Neural progenitor cell (in vitro differentiated cells): ENCODE measurements around the gene RPS6KA5. TPM values are rescaled to one million over a fixed set of nuclear protein-coding genes. Genes with fewer than 3 reads are reported as not detected.

Source experiments
- DNase-seq: peaks from one replicate; pipeline ENCODE4 v3.0.0-alpha.2; 2016; ENCODE audit warnings: low spot score
- H2AFZ ChIP-seq: fragments of 200-600 bp; sonication (generic); replicated peaks from 2 replicates; pipeline ENCODE4 v1.6.1; 2016; ENCODE audit warnings: antibody characterized with exemption
- H3F3A ChIP-seq: fragments of 200-600 bp; sonication (generic); 2 replicates; pipeline ENCODE4 v1.6.1; 2016; ENCODE audit warnings: antibody characterized with exemption, low read depth
- H3K27ac ChIP-seq: fragments of 200-600 bp; sonication (generic); 2 replicates; pipeline ENCODE4 v1.5.1; 2016; ENCODE audit warnings: mild to moderate bottlenecking
- H3K27me3 ChIP-seq: fragments of 200-600 bp; sonication (generic); 2 replicates; pipeline ENCODE4 v1.6.1; 2016; ENCODE audit warnings: mild to moderate bottlenecking, moderate library complexity
- H3K36me3 ChIP-seq: fragments of 200-600 bp; sonication (generic); 2 replicates; pipeline ENCODE4 v1.5.1; 2016
- H3K4me1 ChIP-seq: fragments of 200-600 bp; sonication (generic); 2 replicates; pipeline ENCODE4 v1.6.1; 2016; ENCODE audit warnings: mixed run types
- H3K4me2 ChIP-seq: fragments of 200-600 bp; sonication (generic); 2 replicates; pipeline ENCODE4 v1.6.1; 2016
- H3K4me3 ChIP-seq: fragments of 200-600 bp; sonication (generic); 2 replicates; pipeline ENCODE4 v1.5.1; 2016
- H3K79me2 ChIP-seq: fragments of 200-600 bp; sonication (generic); 2 replicates; pipeline ENCODE4 v1.6.1; 2016; ENCODE audit warnings: low read depth
- H3K9ac ChIP-seq: fragments of 200-600 bp; sonication (generic); 2 replicates; pipeline ENCODE4 v1.6.1; 2016
- H3K9me3 ChIP-seq: fragments of 200-600 bp; sonication (generic); 2 replicates; pipeline ENCODE4 v1.5.1; 2016; ENCODE audit warnings: low read depth
- H4K20me1 ChIP-seq: fragments of 200-600 bp; sonication (generic); 2 replicates; pipeline ENCODE4 v1.6.1; 2016; ENCODE audit warnings: low read depth
- H3K27ac Mint-ChIP-seq: 3 replicates; pipeline ENCODE4 v1.8.0; 2021; ENCODE audit warnings: mixed read lengths
- H3K27me3 Mint-ChIP-seq: 2 replicates; pipeline ENCODE4 v1.8.0; 2022; ENCODE audit warnings: low read depth, mild to moderate bottlenecking, inconsistent platforms, moderate library complexity, mixed read lengths; ENCODE audit not compliant: insufficient read depth
- H3K36me3 Mint-ChIP-seq: 3 replicates; pipeline ENCODE4 v1.8.0; 2021; ENCODE audit warnings: mixed read lengths
- H3K4me1 Mint-ChIP-seq: 3 replicates; pipeline ENCODE4 v1.8.0; 2021; ENCODE audit warnings: mixed read lengths
- H3K4me3 Mint-ChIP-seq: 3 replicates; pipeline ENCODE4 v1.8.0; 2021; ENCODE audit warnings: mild to moderate bottlenecking, moderate library complexity, mixed read lengths
- H3K9me3 Mint-ChIP-seq: 3 replicates; pipeline ENCODE4 v1.8.0; 2020; ENCODE audit warnings: mixed read lengths
- EZH2 ChIP-seq: fragments of 200-600 bp; sonication (generic); IDR thresholded peaks from 2 replicates; pipeline ENCODE4 v1.6.1; 2017; ENCODE audit warnings: antibody characterized with exemption, mild to moderate bottlenecking, moderate library complexity
- EZH2phosphoT487 ChIP-seq: fragments of 200-600 bp; sonication (generic); IDR thresholded peaks from 2 replicates; pipeline ENCODE4 v1.6.1; 2017; ENCODE audit warnings: antibody characterized with exemption
- total RNA-seq: library from RNA; depleted of rRNA; stranded (reverse); fragments of >200 nt; gene quantifications from 2 replicates; pipeline ENCODE4 v1.2.3, GENCODE V29; 2015; ENCODE audit warnings: low replicate concordance
- TF ChIP-seq, protein P1 (sequence below): fragments of 200-600 bp; sonication (generic); IDR thresholded peaks from 2 replicates; pipeline ENCODE4 v1.5.1; 2017; ENCODE audit warnings: antibody characterized with exemption, mild to moderate bottlenecking

Gene RPS6KA5
- total RNA-seq, 1 donor from 2014 or later, result 8.3 TPM

DNA sequence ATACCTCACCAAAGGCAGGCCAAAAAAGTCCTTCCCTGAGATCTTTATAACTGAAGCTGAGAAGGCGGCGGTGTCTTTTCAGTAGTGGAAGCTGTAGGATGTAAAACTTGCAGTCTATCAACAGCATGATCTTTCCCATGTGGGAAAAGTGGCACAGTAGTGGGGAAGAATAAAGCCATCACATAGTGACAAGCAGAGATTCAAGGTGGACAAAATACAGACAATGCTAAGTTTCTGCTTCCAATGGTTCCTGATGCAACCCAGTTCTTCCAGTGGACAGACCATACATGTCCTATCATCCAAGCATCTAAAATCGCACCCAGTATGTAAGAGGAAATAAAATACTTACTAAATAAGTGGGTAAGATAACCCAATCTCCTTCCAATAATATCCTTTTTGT is 4.1 kb downstream of the RPS6KA5 start:
- H3K27me3 Mint-ChIP-seq, result no peaks in the 10 kb centered on the region
- Histone ChIP-seq H3K9ac (no peak overlapping the region), H4K20me1 (no peaks in the 10 kb centered on the region), H3K27me3 (no peaks in the 10 kb centered on the region), H3K4me2 (no peak overlapping the region), H3K4me1 (peaks cover 5% of the 10 kb centered on the region), H3F3A (peaks cover 13% of the 10 kb centered on the region), H3K9me3 (no peaks in the 10 kb centered on the region), H3K4me3 (no peak overlapping the region), H3K27ac (no peak overlapping the region), H3K79me2 (peaks cover 28% of the 10 kb centered on the region), H3K36me3 (no peaks in the 10 kb centered on the region), H2AFZ (no peak overlapping the region)
- TF ChIP-seq EZH2phosphoT487 (no peak), EZH2 (no peak)
- TF ChIP-seq, protein P1, sequence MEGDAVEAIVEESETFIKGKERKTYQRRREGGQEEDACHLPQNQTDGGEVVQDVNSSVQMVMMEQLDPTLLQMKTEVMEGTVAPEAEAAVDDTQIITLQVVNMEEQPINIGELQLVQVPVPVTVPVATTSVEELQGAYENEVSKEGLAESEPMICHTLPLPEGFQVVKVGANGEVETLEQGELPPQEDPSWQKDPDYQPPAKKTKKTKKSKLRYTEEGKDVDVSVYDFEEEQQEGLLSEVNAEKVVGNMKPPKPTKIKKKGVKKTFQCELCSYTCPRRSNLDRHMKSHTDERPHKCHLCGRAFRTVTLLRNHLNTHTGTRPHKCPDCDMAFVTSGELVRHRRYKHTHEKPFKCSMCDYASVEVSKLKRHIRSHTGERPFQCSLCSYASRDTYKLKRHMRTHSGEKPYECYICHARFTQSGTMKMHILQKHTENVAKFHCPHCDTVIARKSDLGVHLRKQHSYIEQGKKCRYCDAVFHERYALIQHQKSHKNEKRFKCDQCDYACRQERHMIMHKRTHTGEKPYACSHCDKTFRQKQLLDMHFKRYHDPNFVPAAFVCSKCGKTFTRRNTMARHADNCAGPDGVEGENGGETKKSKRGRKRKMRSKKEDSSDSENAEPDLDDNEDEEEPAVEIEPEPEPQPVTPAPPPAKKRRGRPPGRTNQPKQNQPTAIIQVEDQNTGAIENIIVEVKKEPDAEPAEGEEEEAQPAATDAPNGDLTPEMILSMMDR, result no peak
- H3K4me1 Mint-ChIP-seq, result peaks cover 6% of the 10 kb centered on the region
- no peaks in the 10 kb centered on the region for H3K9me3 Mint-ChIP-seq
- DNase-seq, result no peak
- H3K36me3 Mint-ChIP-seq, result no peaks in the 10 kb centered on the region
- H3K27ac Mint-ChIP-seq, result no peak overlapping the region
- no peak overlapping the region for H3K4me3 Mint-ChIP-seq

DNA sequence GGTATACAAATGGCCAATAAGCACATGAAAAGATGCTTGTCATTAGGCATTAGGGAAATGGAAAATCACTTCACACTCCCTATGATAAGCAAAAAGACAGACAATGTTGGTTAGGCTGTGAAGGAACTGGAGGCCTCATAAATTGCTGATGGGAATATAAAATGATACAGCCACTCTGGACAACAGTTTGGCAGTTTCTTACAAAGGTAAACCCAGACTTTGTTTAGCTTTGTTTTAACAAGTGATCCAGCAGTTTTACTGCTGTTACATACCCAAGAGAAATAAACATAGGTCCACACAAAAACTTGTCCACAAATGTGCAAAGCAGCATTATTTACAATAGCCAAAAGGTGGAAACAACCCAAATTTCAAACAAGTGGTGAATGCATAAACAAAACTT is 5.4 kb downstream of the RPS6KA5 start:
- peaks cover 28% of the 10 kb centered on the region for H3K79me2 ChIP-seq
- H3K27ac Mint-ChIP-seq, result no peak overlapping the region
- H3K9me3 ChIP-seq, result no peaks in the 10 kb centered on the region
- H3K27me3 Mint-ChIP-seq, result no peaks in the 10 kb centered on the region
- H3K4me3 ChIP-seq, result no peak overlapping the region
- H3K36me3 ChIP-seq, result no peaks in the 10 kb centered on the region
- no peak overlapping the region for H2AFZ ChIP-seq
- H3K27me3 ChIP-seq, result no peaks in the 10 kb centered on the region
- no peak overlapping the region for H3K4me2 ChIP-seq
- H3K36me3 Mint-ChIP-seq, result no peaks in the 10 kb centered on the region
- H3F3A ChIP-seq, result peaks cover 6% of the 10 kb centered on the region
- peaks cover 6% of the 10 kb centered on the region for H3K4me1 Mint-ChIP-seq
- no peak for DNase-seq
- no peak overlapping the region for H3K9ac ChIP-seq
- H3K27ac ChIP-seq, result no peak overlapping the region
- H3K9me3 Mint-ChIP-seq, result no peaks in the 10 kb centered on the region
- H4K20me1 ChIP-seq, result no peaks in the 10 kb centered on the region
- H3K4me3 Mint-ChIP-seq, result no peak overlapping the region
- no peak for TF ChIP-seq EZH2
- TF ChIP-seq, protein P1, result no peak
- no peak for TF ChIP-seq EZH2phosphoT487
- peaks cover 5% of the 10 kb centered on the region for H3K4me1 ChIP-seq

DNA sequence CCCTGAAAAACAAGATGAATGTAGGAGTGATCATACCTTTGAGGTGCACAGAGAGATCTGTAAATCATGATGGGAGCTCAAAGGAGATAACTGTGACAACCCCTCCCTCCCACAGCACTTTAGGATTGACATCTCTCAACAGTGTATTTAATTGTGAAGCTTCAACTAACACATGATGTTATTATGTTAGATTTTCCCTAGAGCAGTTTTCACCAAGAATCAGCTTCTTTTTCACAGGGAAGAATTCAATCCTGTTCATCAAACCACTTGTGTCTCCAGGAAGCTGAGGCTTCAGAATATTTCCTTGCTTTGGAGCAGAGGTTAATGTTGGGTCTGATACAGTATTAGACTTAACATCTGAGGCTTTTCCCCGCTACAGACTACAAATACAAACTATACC is 11.8 kb downstream of the RPS6KA5 start:
- Histone ChIP-seq H4K20me1 (no peaks in the 10 kb centered on the region), H3K9me3 (no peaks in the 10 kb centered on the region), H3F3A (no peaks in the 10 kb centered on the region), H3K4me3 (no peak overlapping the region), H3K79me2 (peaks cover 6% of the 10 kb centered on the region), H2AFZ (no peak overlapping the region), H3K27me3 (no peaks in the 10 kb centered on the region), H3K4me1 (peaks cover 10% of the 10 kb centered on the region), H3K9ac (no peak overlapping the region), H3K27ac (no peak overlapping the region), H3K36me3 (no peaks in the 10 kb centered on the region), H3K4me2 (no peak overlapping the region)
- TF ChIP-seq, protein P1, result no peak
- TF ChIP-seq EZH2phosphoT487, result no peak
- TF ChIP-seq EZH2, result no peak
- no peaks in the 10 kb centered on the region for H3K36me3 Mint-ChIP-seq
- no peak overlapping the region for H3K27ac Mint-ChIP-seq
- peaks cover 3% of the 10 kb centered on the region for H3K27me3 Mint-ChIP-seq
- H3K4me1 Mint-ChIP-seq, result peaks cover 4% of the 10 kb centered on the region
- DNase-seq, result no peak
- no peak overlapping the region for H3K4me3 Mint-ChIP-seq
- no peaks in the 10 kb centered on the region for H3K9me3 Mint-ChIP-seq
